HL-60 (cell line): ENCODE measurements around the gene EVC.

Experiments used
- POLR2AphosphoS5 ChIP-seq: IDR thresholded peaks from 2 replicates; pipeline ENCODE4 v1.6.1; 2012; ENCODE audit warnings: low read depth
- TF ChIP-seq, protein P1 (sequence below): IDR thresholded peaks from one replicate; pipeline ENCODE4 v1.5.1; 2011; ENCODE audit warnings: low read length, control low read depth, inconsistent platforms; ENCODE audit not compliant: insufficient read depth
- TF ChIP-seq, protein P2 (sequence below): IDR thresholded peaks from 2 replicates; pipeline ENCODE4 v1.6.1; 2012; ENCODE audit warnings: low read depth; ENCODE audit not compliant: insufficient replicate concordance

DNA sequence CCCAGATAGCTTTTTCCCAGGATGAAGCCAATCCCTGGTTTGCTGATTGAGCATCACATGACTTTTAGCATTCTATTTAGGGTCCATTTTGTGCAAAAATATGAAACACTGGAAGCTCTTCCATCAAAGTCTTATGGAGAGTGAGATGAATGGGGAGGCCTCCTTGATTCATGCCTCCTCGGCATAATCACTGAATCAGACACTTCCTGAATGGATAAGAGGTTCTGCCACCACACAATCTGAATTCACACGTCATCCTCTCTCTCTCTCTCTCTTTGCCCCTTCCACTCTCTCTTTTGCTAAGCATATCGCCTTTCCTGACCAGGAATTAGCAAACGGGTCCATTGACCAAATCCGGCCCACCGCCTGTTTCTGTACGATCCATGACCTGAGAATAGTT lies 113.2 kb downstream of the EVC start:
- TF ChIP-seq, protein P1, sequence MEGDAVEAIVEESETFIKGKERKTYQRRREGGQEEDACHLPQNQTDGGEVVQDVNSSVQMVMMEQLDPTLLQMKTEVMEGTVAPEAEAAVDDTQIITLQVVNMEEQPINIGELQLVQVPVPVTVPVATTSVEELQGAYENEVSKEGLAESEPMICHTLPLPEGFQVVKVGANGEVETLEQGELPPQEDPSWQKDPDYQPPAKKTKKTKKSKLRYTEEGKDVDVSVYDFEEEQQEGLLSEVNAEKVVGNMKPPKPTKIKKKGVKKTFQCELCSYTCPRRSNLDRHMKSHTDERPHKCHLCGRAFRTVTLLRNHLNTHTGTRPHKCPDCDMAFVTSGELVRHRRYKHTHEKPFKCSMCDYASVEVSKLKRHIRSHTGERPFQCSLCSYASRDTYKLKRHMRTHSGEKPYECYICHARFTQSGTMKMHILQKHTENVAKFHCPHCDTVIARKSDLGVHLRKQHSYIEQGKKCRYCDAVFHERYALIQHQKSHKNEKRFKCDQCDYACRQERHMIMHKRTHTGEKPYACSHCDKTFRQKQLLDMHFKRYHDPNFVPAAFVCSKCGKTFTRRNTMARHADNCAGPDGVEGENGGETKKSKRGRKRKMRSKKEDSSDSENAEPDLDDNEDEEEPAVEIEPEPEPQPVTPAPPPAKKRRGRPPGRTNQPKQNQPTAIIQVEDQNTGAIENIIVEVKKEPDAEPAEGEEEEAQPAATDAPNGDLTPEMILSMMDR: no peak
- TF ChIP-seq POLR2AphosphoS5: no peak
- TF ChIP-seq, protein P2, sequence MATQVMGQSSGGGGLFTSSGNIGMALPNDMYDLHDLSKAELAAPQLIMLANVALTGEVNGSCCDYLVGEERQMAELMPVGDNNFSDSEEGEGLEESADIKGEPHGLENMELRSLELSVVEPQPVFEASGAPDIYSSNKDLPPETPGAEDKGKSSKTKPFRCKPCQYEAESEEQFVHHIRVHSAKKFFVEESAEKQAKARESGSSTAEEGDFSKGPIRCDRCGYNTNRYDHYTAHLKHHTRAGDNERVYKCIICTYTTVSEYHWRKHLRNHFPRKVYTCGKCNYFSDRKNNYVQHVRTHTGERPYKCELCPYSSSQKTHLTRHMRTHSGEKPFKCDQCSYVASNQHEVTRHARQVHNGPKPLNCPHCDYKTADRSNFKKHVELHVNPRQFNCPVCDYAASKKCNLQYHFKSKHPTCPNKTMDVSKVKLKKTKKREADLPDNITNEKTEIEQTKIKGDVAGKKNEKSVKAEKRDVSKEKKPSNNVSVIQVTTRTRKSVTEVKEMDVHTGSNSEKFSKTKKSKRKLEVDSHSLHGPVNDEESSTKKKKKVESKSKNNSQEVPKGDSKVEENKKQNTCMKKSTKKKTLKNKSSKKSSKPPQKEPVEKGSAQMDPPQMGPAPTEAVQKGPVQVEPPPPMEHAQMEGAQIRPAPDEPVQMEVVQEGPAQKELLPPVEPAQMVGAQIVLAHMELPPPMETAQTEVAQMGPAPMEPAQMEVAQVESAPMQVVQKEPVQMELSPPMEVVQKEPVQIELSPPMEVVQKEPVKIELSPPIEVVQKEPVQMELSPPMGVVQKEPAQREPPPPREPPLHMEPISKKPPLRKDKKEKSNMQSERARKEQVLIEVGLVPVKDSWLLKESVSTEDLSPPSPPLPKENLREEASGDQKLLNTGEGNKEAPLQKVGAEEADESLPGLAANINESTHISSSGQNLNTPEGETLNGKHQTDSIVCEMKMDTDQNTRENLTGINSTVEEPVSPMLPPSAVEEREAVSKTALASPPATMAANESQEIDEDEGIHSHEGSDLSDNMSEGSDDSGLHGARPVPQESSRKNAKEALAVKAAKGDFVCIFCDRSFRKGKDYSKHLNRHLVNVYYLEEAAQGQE: no peak
